ENCODE measurements around the gene UCN2. TPM values are rescaled to one million over a fixed set of nuclear protein-coding genes. Genes with fewer than 3 reads are reported as not detected.
"Not testable (repeated sequence)": the region's sequence is repeated elsewhere in the genome, so short reads cannot be mapped to it uniquely, and the experiment has no call there.

UCN2 gene
- total RNA-seq, 1 experiment from 2014 or later, result 0.68 TPM

GRCh38 chr3:48532271-48532976 lies 31.2 kb downstream of the UCN2 start:
- Histone ChIP-seq H3K79me2 (ENCODE audit: insufficient read depth, low read length) (no peaks in the 10 kb centered on the region), H3K9me3 (ENCODE audit: control insufficient read depth, low read depth, low read length) (no peaks in the 10 kb centered on the region), H4K91ac (ENCODE audit: insufficient read length, low read depth, low read length) (no peak overlapping the region), H3K23ac (ENCODE audit: insufficient read length, low read depth, low read length) (no peak overlapping the region), H2AK5ac (ENCODE audit: insufficient read length, low read length) (no peak overlapping the region), H3K4me1 (ENCODE audit: insufficient read depth, low read length) (no peaks in the 10 kb centered on the region), H2BK120ac (ENCODE audit: low read depth, low read length, poor library complexity, severe bottlenecking) (no peak overlapping the region), H2BK20ac (ENCODE audit: low read depth, low read length, poor library complexity, severe bottlenecking) (no peak overlapping the region), H3K4me2 (ENCODE audit: insufficient read depth, insufficient read length, low read length) (no peak overlapping the region), H3K4ac (ENCODE audit: low read depth, low read length) (no peak overlapping the region), H3K79me1 (ENCODE audit: insufficient read depth, low read depth, low read length, poor library complexity, severe bottlenecking) (no peaks in the 10 kb centered on the region), H3K27ac (ENCODE audit: insufficient read length, low read depth, low read length) (no peak overlapping the region), H3K18ac (ENCODE audit: insufficient read length, low read depth, low read length) (no peak overlapping the region), H2AFZ (ENCODE audit: low read length) (no peak overlapping the region), H4K20me1 (ENCODE audit: control insufficient read depth, insufficient read depth, insufficient read length) (no peaks in the 10 kb centered on the region), H2BK12ac (ENCODE audit: insufficient read length, low read depth, low read length) (no peak overlapping the region), H3K23me2 (ENCODE audit: insufficient read length, low read depth, low read length, poor library complexity, severe bottlenecking) (no peaks in the 10 kb centered on the region), H3K56ac (ENCODE audit: insufficient read length, low read depth, low read length) (no peak overlapping the region), H3T11ph (ENCODE audit: low read length) (no peak overlapping the region), H2BK5ac (ENCODE audit: insufficient read length, low read length) (no peak overlapping the region), H4K8ac (replicated peaks; ENCODE audit: insufficient read length, low read depth, low read length) (no peak overlapping the region), H4K5ac (ENCODE audit: insufficient read length, low read depth, low read length) (no peak overlapping the region), H3K14ac (ENCODE audit: insufficient read depth, low read length) (no peak overlapping the region), H2BK15ac (ENCODE audit: low read depth, low read length) (no peak overlapping the region), H3K9ac (ENCODE audit: extremely low read depth, insufficient read length, low read length) (no peak overlapping the region), H3K27me3 (ENCODE audit: insufficient read depth, low read length) (no peaks in the 10 kb centered on the region)
- no peak for DNase-seq
- TF ChIP-seq CTCF (conservative IDR thresholded peaks at IDR 0.05), result no peak
- Mint-ChIP-seq H3K27ac (no peak overlapping the region; a peak in 1 of 7 replicates), H3K27me3 (ENCODE audit: low read depth) (no peaks in the 10 kb centered on the region), H3K9me3 (no peaks in the 10 kb centered on the region), H3K4me3 (no peak overlapping the region), H3K36me3 (ENCODE audit: insufficient read depth in 1 of 3, low read depth in 3 of 3) (peaks cover 14 to 81% (median 72%) of the 10 kb centered on the region in 3 experiments; a peak in 6 of 7 replicates), H3K4me1 (no peaks in the 10 kb centered on the region)
- no CpG with 5 or more reads among the region's 6 CpGs for WGBS (ENCODE audit: extremely low coverage, insufficient read length, low lambda C conversion rate)

- H3K23ac ChIP-seq (ENCODE audit: insufficient read length, low read depth, low read length); H3K4me1 ChIP-seq (ENCODE audit: insufficient read depth, low read length); H3K56ac ChIP-seq (ENCODE audit: insufficient read length, low read depth, low read length); H2BK5ac ChIP-seq (ENCODE audit: insufficient read length, low read length); H3K9ac ChIP-seq (ENCODE audit: extremely low read depth, insufficient read length, low read length); H3K27me3 Mint-ChIP-seq (ENCODE audit: low read depth); H4K91ac ChIP-seq (ENCODE audit: insufficient read length, low read depth, low read length); H2BK15ac ChIP-seq (ENCODE audit: low read depth, low read length); H2BK20ac ChIP-seq (ENCODE audit: low read depth, low read length, poor library complexity, severe bottlenecking); H3K4me1 Mint-ChIP-seq; H2AFZ ChIP-seq (ENCODE audit: low read length); H4K5ac ChIP-seq (ENCODE audit: insufficient read length, low read depth, low read length); H4K20me1 ChIP-seq (ENCODE audit: control insufficient read depth, insufficient read depth, insufficient read length); H2BK120ac ChIP-seq (ENCODE audit: low read depth, low read length, poor library complexity, severe bottlenecking); H2BK12ac ChIP-seq (ENCODE audit: insufficient read length, low read depth, low read length); H3K27ac Mint-ChIP-seq; H3K79me1 ChIP-seq (ENCODE audit: insufficient read depth, low read depth, low read length, poor library complexity, severe bottlenecking); H3K18ac ChIP-seq (ENCODE audit: insufficient read length, low read depth, low read length); H3K9me3 ChIP-seq (ENCODE audit: control insufficient read depth, low read depth, low read length); H3K14ac ChIP-seq (ENCODE audit: insufficient read depth, low read length); DNase-seq; H3K79me2 ChIP-seq (ENCODE audit: insufficient read depth, low read length); H3K27ac ChIP-seq (ENCODE audit: insufficient read length, low read depth, low read length); H2AK5ac ChIP-seq (ENCODE audit: insufficient read length, low read length); H3K4ac ChIP-seq (ENCODE audit: low read depth, low read length); H3K4me2 ChIP-seq (ENCODE audit: insufficient read depth, insufficient read length, low read length); H4K8ac ChIP-seq (replicated peaks; ENCODE audit: insufficient read length, low read depth, low read length); H3K9me3 Mint-ChIP-seq; H3K27me3 ChIP-seq (ENCODE audit: insufficient read depth, low read length); H3K23me2 ChIP-seq (ENCODE audit: insufficient read length, low read depth, low read length, poor library complexity, severe bottlenecking); H3T11ph ChIP-seq (ENCODE audit: low read length): not testable (repeated sequence)
- no CpG with 5 or more reads among the region's 4 CpGs for WGBS (ENCODE audit: extremely low coverage, insufficient read length, low lambda C conversion rate)
- Mint-ChIP-seq H3K4me3 (peak overlapping the region in 1 of 2 experiments; percentile 22; a peak in 1 of 5 replicates), H3K36me3 (ENCODE audit: insufficient read depth in 1 of 3, low read depth in 3 of 3) (peaks cover 20 to 74% (median 65%) of the 10 kb centered on the region in 3 experiments; a peak in 6 of 7 replicates)
These were observed 32.9 kb downstream of the UCN2 start for GRCh38 chr3:48530701-48531100.
